PC-9 (cell line): ENCODE measurements around the gene SORBS1.

Experiments used
- CTCF ChIP-seq: fragments of 200-600 bp; sonication (generic); conservative IDR thresholded peaks from 2 replicates; pipeline ENCODE4 v1.6.1; 2017; ENCODE audit warnings: mixed run types, antibody characterized with exemption, mild to moderate bottlenecking, moderate library complexity
- EZH2 ChIP-seq: fragments of 200-600 bp; sonication (generic); IDR thresholded peaks from 2 replicates; pipeline ENCODE4 v1.8.0; 2017; ENCODE audit warnings: antibody characterized with exemption, low read depth

GRCh38 chr10:95472304-95473088 lies 88.7 kb downstream of the SORBS1 start:
- TF ChIP-seq CTCF (no peak), EZH2 (no peak)
